IMR-90 (cell line): ENCODE measurements around the gene SH3BGRL3. TPM values are rescaled to one million over a fixed set of nuclear protein-coding genes. Genes with fewer than 3 reads are reported as not detected.
A peak's percentile ranks its signal among the peaks of the same experiment; 100 is the strongest.
"Not testable (repeated sequence)": the region's sequence is repeated elsewhere in the genome, so short reads cannot be mapped to it uniquely, and the experiment has no call there.

ENCODE experiments used
- ATAC-seq: fragments of 200-7000 bp; cut with Tn5 transposase; 2 replicates; pipeline ENCODE4 v1.9.1; 2020; ENCODE audit warnings: low read depth, mild to moderate bottlenecking, moderate library complexity
- BruUV-seq: library from RNA; stranded (reverse); fragments of 400-500 nt; replicated peaks from 2 replicates; lab custom pipeline; 2021; lab: Mats Ljungman, UMichigan
- CTCF ChIA-PET: fragments of 300-600 bp; formaldehyde crosslinking; extraction: SDS; loops from one replicate; lab custom pipeline; 2021; ENCODE audit warnings: antibody characterized with exemption; lab: Yijun Ruan, JAX
- POLR2A ChIA-PET: fragments of 300-600 bp; sonication (Branson Sonifier 250); formaldehyde crosslinking; loops from one replicate; lab custom pipeline; 2022; ENCODE audit warnings: antibody characterized with exemption; ENCODE audit not compliant: unreplicated experiment; lab: Charles Lee
- DNase-seq: peaks from one replicate; pipeline ENCODE4 v3.0.0; 2013
- H2AFZ ChIP-seq: replicated peaks from 2 replicates; pipeline ENCODE3; 2013; ENCODE audit warnings: low read length, mild to moderate bottlenecking; ENCODE audit not compliant: poor library complexity
- H2AK5ac ChIP-seq: 2 replicates; pipeline ENCODE4 v1.6.1; 2013; ENCODE audit warnings: low read depth, low read length, inconsistent platforms
- H2AK9ac ChIP-seq: replicated peaks from 2 replicates; pipeline ENCODE3; 2013; ENCODE audit warnings: mild to moderate bottlenecking, low read depth, low read length, moderate library complexity; ENCODE audit not compliant: poor library complexity
- H2BK120ac ChIP-seq: 2 replicates; pipeline ENCODE4 v1.6.1; 2013; ENCODE audit warnings: low read depth, low read length, inconsistent platforms
- H2BK15ac ChIP-seq: 3 replicates; pipeline ENCODE4 v1.6.1; 2013; ENCODE audit warnings: low read depth, low read length, inconsistent platforms
- H2BK20ac ChIP-seq: 2 replicates; pipeline ENCODE4 v1.6.1; 2013; ENCODE audit warnings: low read depth, mild to moderate bottlenecking, inconsistent platforms, low read length, moderate library complexity
- H2BK5ac ChIP-seq: 2 replicates; pipeline ENCODE4 v1.6.1; 2013; ENCODE audit warnings: mild to moderate bottlenecking, low read depth, low read length, inconsistent platforms; ENCODE audit not compliant: poor library complexity, severe bottlenecking
- H3K14ac ChIP-seq: replicated peaks from 2 replicates; pipeline ENCODE4 v1.6.1; 2013; ENCODE audit warnings: low read depth, low read length, inconsistent platforms
- H3K18ac ChIP-seq: 2 replicates; pipeline ENCODE4 v1.6.1; 2013; ENCODE audit warnings: low read depth, low read length, control low read depth
- H3K23ac ChIP-seq: 2 replicates; pipeline ENCODE4 v1.6.1; 2013; ENCODE audit warnings: low read depth, low read length, inconsistent platforms
- H3K27ac ChIP-seq: 2 replicates; pipeline ENCODE4 v1.5.1; 2013; ENCODE audit warnings: mild to moderate bottlenecking, control low read depth, low read length; ENCODE audit not compliant: insufficient read depth
- H3K27me3 ChIP-seq: 2 replicates; pipeline ENCODE4 v1.6.1; 2013; ENCODE audit warnings: low read length; ENCODE audit not compliant: control insufficient read depth, insufficient read depth
- H3K36me3 ChIP-seq: 2 replicates; pipeline ENCODE4 v1.6.1; 2013; ENCODE audit warnings: low read length, mixed read lengths; ENCODE audit not compliant: control insufficient read depth, insufficient read depth
- H3K4ac ChIP-seq: 2 replicates; pipeline ENCODE4 v1.6.1; 2013; ENCODE audit warnings: low read depth, low read length, inconsistent platforms
- H3K4me1 ChIP-seq: 2 replicates; pipeline ENCODE4 v1.6.1; 2013; ENCODE audit warnings: low read length, mixed read lengths; ENCODE audit not compliant: control insufficient read depth, insufficient read depth
- H3K4me2 ChIP-seq: 2 replicates; pipeline ENCODE4 v1.6.1; 2013; ENCODE audit warnings: low read depth, mild to moderate bottlenecking, control low read depth, low read length, moderate library complexity
- H3K4me3 ChIP-seq: 2 replicates; pipeline ENCODE4 v1.5.1; 2013; ENCODE audit warnings: low read depth, mild to moderate bottlenecking, control low read depth, low read length, moderate library complexity; ENCODE audit not compliant: insufficient read depth
- H3K56ac ChIP-seq: 2 replicates; pipeline ENCODE4 v1.6.1; 2013; ENCODE audit warnings: low read length, inconsistent platforms; ENCODE audit not compliant: insufficient read depth; ENCODE audit errors: extremely low read depth
- H3K79me1 ChIP-seq, 2 experiments: 2 replicates each; pipeline ENCODE4 v1.6.1; 2013; ENCODE audit warnings: low read length in 2 of 2, inconsistent platforms in 1 of 2, low read depth in 1 of 2
- H3K9ac ChIP-seq: 2 replicates; pipeline ENCODE4 v1.6.1; 2013; ENCODE audit warnings: low read depth, low read length, control low read depth
- H3K9me1 ChIP-seq: 2 replicates; pipeline ENCODE4 v1.6.1; 2013; ENCODE audit warnings: low read length, inconsistent platforms; ENCODE audit not compliant: insufficient read depth
- H3K9me3 ChIP-seq: 2 replicates; pipeline ENCODE4 v1.6.1; 2013; ENCODE audit warnings: low read length; ENCODE audit not compliant: control insufficient read depth, insufficient read depth
- H4K20me1 ChIP-seq: 2 replicates; pipeline ENCODE4 v1.6.1; 2013; ENCODE audit warnings: low read length, inconsistent platforms; ENCODE audit not compliant: insufficient read depth
- H4K5ac ChIP-seq: 2 replicates; pipeline ENCODE4 v1.6.1; 2013; ENCODE audit warnings: mild to moderate bottlenecking, low read depth, low read length, control low read depth
- H4K8ac ChIP-seq, 2 experiments: 2 replicates each; pipeline ENCODE4 v1.6.1; 2013; ENCODE audit warnings: low read depth in 2 of 2, low read length in 2 of 2, control low read depth in 1 of 2, inconsistent platforms in 1 of 2
- H4K91ac ChIP-seq: 2 replicates; pipeline ENCODE4 v1.6.1; 2013; ENCODE audit warnings: low read depth, low read length, inconsistent platforms; ENCODE audit not compliant: insufficient read depth
- WGBS, 2 experiments: methylation state at CpG; one replicate each; pipeline versions ENCODE4 v1.1.5 to v1.1.7; 2013; ENCODE audit warnings: missing lambda C conversion rate in 2 of 2; ENCODE audit not compliant: insufficient read length in 1 of 2; ENCODE audit errors: extremely low coverage in 2 of 2; 5-methylcytosine and 5-hydroxymethylcytosine counted together
- dilution Hi-C: fragments of 300-500 bp; cut with HindIII; formaldehyde crosslinking; loops from one replicate; pipeline ENCODE4 v1.14.3; 2018; ENCODE audit warnings: low sequenced_read_pairs; ENCODE audit not compliant: unreplicated experiment
- in situ Hi-C: fragments of 300-500 bp; cut with MboI; formaldehyde crosslinking; loops from 3 replicates; pipeline ENCODE4 v1.14.3; 2019; ENCODE audit warnings: low sequenced_read_pairs, inconsistent platforms, mixed read lengths
- intact Hi-C: fragments of 100-400 bp; cut with micrococcal nuclease; formaldehyde crosslinking; loops from 2 replicates; pipeline ENCODE4 v1.10.0; 2022
- polyA plus RNA-seq, 3 experiments: library from polyadenylated mRNA; depleted of rRNA; stranded (reverse); fragments of >200 nt; gene quantifications; 2 replicates each; pipeline ENCODE4 v1.2.3, GENCODE V29; 2012; ENCODE audit warnings: low replicate concordance in 1 of 3
- total RNA-seq: library from RNA; depleted of rRNA; stranded (reverse); fragments of >200 nt; gene quantifications from 2 replicates; pipeline ENCODE4 v1.2.3, GENCODE V29; 2012

SH3BGRL3 gene
- total and polyA plus RNA-seq, 2 of the 4 experiments (the other 2 are of a cell fraction), result 35.0 to 483 TPM

GRCh38 chr1:26230682-26231081 is 49.2 kb upstream of the SH3BGRL3 start:
- dilution Hi-C loops, H2BK20ac ChIP-seq, H3K14ac ChIP-seq, CTCF ChIA-PET, H2AFZ ChIP-seq, H3K36me3 ChIP-seq, DNase-seq, H2BK5ac ChIP-seq, H2BK120ac ChIP-seq, H3K4me3 ChIP-seq, H3K9me1 ChIP-seq, H2AK5ac ChIP-seq, H2BK15ac ChIP-seq, H4K8ac ChIP-seq, H3K56ac ChIP-seq, H4K91ac ChIP-seq, BruUV-seq, POLR2A ChIA-PET, ATAC-seq, H3K27ac ChIP-seq, H3K18ac ChIP-seq, H3K9me3 ChIP-seq, H4K5ac ChIP-seq, H3K4me1 ChIP-seq, H3K4me2 ChIP-seq, H3K4ac ChIP-seq, H2AK9ac ChIP-seq, H4K20me1 ChIP-seq, H3K9ac ChIP-seq, in situ Hi-C loops: not testable (repeated sequence)
- Histone ChIP-seq H3K23ac (peak overlapping the region; percentile 43; the same call in 1 of the 2 replicates), H3K79me1 (peaks cover 7 to 12% of the 10 kb centered on the region in 2 experiments), H3K27me3 (peaks cover 19% of the 10 kb centered on the region)
- intact Hi-C loops, result loop anchor here (5.0 to 10.0 kb wide), 2 partner anchors 63 to 126 kb away; partner anchors contain the start of genes C1orf232 and ZNF593
- no CpG with 5 or more reads among the region's 2 CpGs for WGBS, 2 experiments
